ENCODE results near the gene CALML6.

CALML6 gene

GRCh38 chr1:1925437-1926345, 10.6 kb downstream of the CALML6 start:
- no peak overlapping the region for H3K27ac ChIP-seq (ENCODE audit: low read depth, low read length)
- H3K4me2 ChIP-seq (ENCODE audit: low read length), result no peak overlapping the region
- H2BK120ac ChIP-seq (ENCODE audit: insufficient read depth, low read length, poor library complexity), result no peak overlapping the region
- no peak overlapping the region for H2BK5ac ChIP-seq (ENCODE audit: low read depth, low read length, poor library complexity)
- no peak overlapping the region for H3K4me3 ChIP-seq (ENCODE audit: low read depth, low read length)
- no peak overlapping the region for H2AK5ac ChIP-seq (ENCODE audit: low read length)
- H3K9me3 ChIP-seq (ENCODE audit: insufficient read depth, low read depth, low read length), result peaks cover 7% of the 10 kb centered on the region
- no peak overlapping the region for H3K18ac ChIP-seq (ENCODE audit: low read length)
- no peak overlapping the region for H3K9ac ChIP-seq (ENCODE audit: low read length)
- H4K12ac ChIP-seq (ENCODE audit: low read depth, low read length), result no peak overlapping the region
- no peak overlapping the region for H2AFZ ChIP-seq (ENCODE audit: insufficient read depth, low read length, poor library complexity)
- H3K4me1 ChIP-seq (ENCODE audit: control insufficient read depth in 1 of 2, insufficient read depth in 2 of 2, low read length in 2 of 2), result no peaks in the 10 kb centered on the region
- no peak overlapping the region for H2BK12ac ChIP-seq (ENCODE audit: low read length)
- no peaks in the 10 kb centered on the region for H3K36me3 ChIP-seq (ENCODE audit: control insufficient read depth in 1 of 2, insufficient read depth in 2 of 2, low read length in 2 of 2)
- H3K4ac ChIP-seq (ENCODE audit: low read depth, low read length), result no peak overlapping the region
- H3K23ac ChIP-seq (ENCODE audit: low read length), result no peak overlapping the region
- DNase-seq, result no peak
- H3K14ac ChIP-seq (ENCODE audit: low read length), result no peak overlapping the region
- H3K79me1 ChIP-seq (ENCODE audit: low read length), result no peaks in the 10 kb centered on the region
- H4K8ac ChIP-seq (ENCODE audit: low read depth, low read length), result no peak overlapping the region
- H4K91ac ChIP-seq (ENCODE audit: low read depth, low read length), result no peak overlapping the region
- H3K79me2 ChIP-seq (ENCODE audit: control insufficient read depth, insufficient read depth, low read length, poor library complexity), result no peaks in the 10 kb centered on the region
- WGBS (ENCODE audit: extremely low coverage, insufficient coverage, insufficient read length), result no CpG with 5 or more reads among the region's 27 CpGs
- no peaks in the 10 kb centered on the region for H3K27me3 ChIP-seq (ENCODE audit: insufficient read depth, low read length)

DNA sequence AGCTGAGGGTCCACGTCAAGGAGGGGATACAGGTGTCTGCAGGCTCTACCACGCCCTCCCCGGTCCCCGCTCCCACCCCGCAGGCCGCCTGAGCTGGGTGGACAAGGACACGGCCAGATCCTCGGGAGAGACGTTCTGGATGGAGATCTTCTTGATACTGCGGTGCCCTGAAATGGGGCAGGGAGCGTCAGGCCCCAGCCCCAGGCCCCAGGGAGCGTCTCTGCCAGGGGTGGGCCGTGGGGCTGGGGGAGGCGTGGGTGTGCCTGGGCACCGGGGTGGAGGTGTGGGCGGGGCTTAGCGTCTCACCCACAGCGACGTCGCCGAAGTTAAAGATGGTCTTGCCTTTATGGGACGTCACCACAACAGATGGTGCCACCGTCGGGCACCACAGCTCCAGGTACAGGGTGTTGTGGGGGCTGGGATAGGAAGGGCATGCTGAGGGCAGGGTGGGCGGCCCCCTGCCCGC, 11.3 kb downstream of the CALML6 start:
- no peak for DNase-seq
- H4K12ac ChIP-seq (ENCODE audit: low read depth, low read length), result no peak overlapping the region
- H4K91ac ChIP-seq (ENCODE audit: low read depth, low read length), result no peak overlapping the region
- no peak overlapping the region for H2AFZ ChIP-seq (ENCODE audit: insufficient read depth, low read length, poor library complexity)
- H3K79me2 ChIP-seq (ENCODE audit: control insufficient read depth, insufficient read depth, low read length, poor library complexity), result no peaks in the 10 kb centered on the region
- no peak overlapping the region for H3K23ac ChIP-seq (ENCODE audit: low read length)
- no peak overlapping the region for H3K18ac ChIP-seq (ENCODE audit: low read length)
- H3K4me3 ChIP-seq (ENCODE audit: low read depth, low read length), result no peak overlapping the region
- no peak overlapping the region for H3K27ac ChIP-seq (ENCODE audit: low read depth, low read length)
- no peaks in the 10 kb centered on the region for H3K36me3 ChIP-seq (ENCODE audit: control insufficient read depth in 1 of 2, insufficient read depth in 2 of 2, low read length in 2 of 2)
- H3K79me1 ChIP-seq (ENCODE audit: low read length), result no peaks in the 10 kb centered on the region
- H3K9ac ChIP-seq (ENCODE audit: low read length), result no peak overlapping the region
- no CpG with 5 or more reads among the region's 26 CpGs for WGBS (ENCODE audit: extremely low coverage, insufficient coverage, insufficient read length)
- H2AK5ac ChIP-seq (ENCODE audit: low read length), result no peak overlapping the region
- H2BK5ac ChIP-seq (ENCODE audit: low read depth, low read length, poor library complexity), result no peak overlapping the region
- no peaks in the 10 kb centered on the region for H3K4me1 ChIP-seq (ENCODE audit: control insufficient read depth in 1 of 2, insufficient read depth in 2 of 2, low read length in 2 of 2)
- no peak overlapping the region for H3K4ac ChIP-seq (ENCODE audit: low read depth, low read length)
- no peak overlapping the region for H3K14ac ChIP-seq (ENCODE audit: low read length)
- H4K8ac ChIP-seq (ENCODE audit: low read depth, low read length), result no peak overlapping the region
- H3K4me2 ChIP-seq (ENCODE audit: low read length), result no peak overlapping the region
- no peak overlapping the region for H2BK120ac ChIP-seq (ENCODE audit: insufficient read depth, low read length, poor library complexity)
- no peak overlapping the region for H2BK12ac ChIP-seq (ENCODE audit: low read length)
- peaks cover 7% of the 10 kb centered on the region for H3K9me3 ChIP-seq (ENCODE audit: insufficient read depth, low read depth, low read length)
- H3K27me3 ChIP-seq (ENCODE audit: insufficient read depth, low read length), result no peaks in the 10 kb centered on the region

- no peak overlapping the region for H3K18ac ChIP-seq (ENCODE audit: low read length)
- no peak overlapping the region for H3K23ac ChIP-seq (ENCODE audit: low read length)
- no peak overlapping the region for H3K14ac ChIP-seq (ENCODE audit: low read length)
- no peaks in the 10 kb centered on the region for H3K79me1 ChIP-seq (ENCODE audit: low read length)
- H3K36me3 ChIP-seq (ENCODE audit: control insufficient read depth in 1 of 2, insufficient read depth in 2 of 2, low read length in 2 of 2), result no peaks in the 10 kb centered on the region
- no peak overlapping the region for H4K8ac ChIP-seq (ENCODE audit: low read depth, low read length)
- no CpG with 5 or more reads among the region's 21 CpGs for WGBS (ENCODE audit: extremely low coverage, insufficient coverage, insufficient read length)
- no peak overlapping the region for H3K4me2 ChIP-seq (ENCODE audit: low read length)
- H4K91ac ChIP-seq (ENCODE audit: low read depth, low read length), result no peak overlapping the region
- DNase-seq, result no peak
- H2AK5ac ChIP-seq (ENCODE audit: low read length), result no peak overlapping the region
- H2BK5ac ChIP-seq (ENCODE audit: low read depth, low read length, poor library complexity), result no peak overlapping the region
- no peak overlapping the region for H3K4ac ChIP-seq (ENCODE audit: low read depth, low read length)
- no peak overlapping the region for H2BK120ac ChIP-seq (ENCODE audit: insufficient read depth, low read length, poor library complexity)
- no peak overlapping the region for H2BK12ac ChIP-seq (ENCODE audit: low read length)
- H3K9ac ChIP-seq (ENCODE audit: low read length), result no peak overlapping the region
- no peak overlapping the region for H2AFZ ChIP-seq (ENCODE audit: insufficient read depth, low read length, poor library complexity)
- H4K12ac ChIP-seq (ENCODE audit: low read depth, low read length), result no peak overlapping the region
- no peaks in the 10 kb centered on the region for H3K27me3 ChIP-seq (ENCODE audit: insufficient read depth, low read length)
- H3K27ac ChIP-seq (ENCODE audit: low read depth, low read length), result no peak overlapping the region
- no peaks in the 10 kb centered on the region for H3K4me1 ChIP-seq (ENCODE audit: control insufficient read depth in 1 of 2, insufficient read depth in 2 of 2, low read length in 2 of 2)
- H3K79me2 ChIP-seq (ENCODE audit: control insufficient read depth, insufficient read depth, low read length, poor library complexity), result no peaks in the 10 kb centered on the region
- peaks cover 7% of the 10 kb centered on the region for H3K9me3 ChIP-seq (ENCODE audit: insufficient read depth, low read depth, low read length)
- H3K4me3 ChIP-seq (ENCODE audit: low read depth, low read length), result no peak overlapping the region
Observed at GRCh38 chr1:1926886-1927660, 12.0 kb downstream of the CALML6 start.

DNA sequence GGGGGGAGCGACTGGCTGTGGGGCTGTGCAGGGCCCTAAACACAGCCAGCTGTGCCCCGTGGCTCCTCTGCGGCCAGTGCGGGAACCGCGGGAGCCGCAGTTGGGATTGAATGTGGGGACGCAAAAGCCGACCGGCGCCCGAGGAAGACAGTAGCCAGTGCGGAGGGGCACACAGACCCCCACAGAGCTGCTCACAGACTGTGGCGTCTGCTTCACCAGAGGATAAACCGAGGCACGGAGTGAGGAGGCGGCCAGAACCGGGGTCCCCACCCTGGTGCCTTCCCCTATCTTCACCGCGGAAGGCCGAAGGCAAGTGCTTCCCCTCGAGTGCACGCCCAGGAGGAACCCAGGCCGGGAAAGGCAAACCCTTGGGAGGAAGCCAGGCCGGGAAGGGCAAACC, 12.7 kb downstream of the CALML6 start:
- H3K27ac ChIP-seq (ENCODE audit: low read depth, low read length), result no peak overlapping the region
- H3K36me3 ChIP-seq (ENCODE audit: control insufficient read depth in 1 of 2, insufficient read depth in 2 of 2, low read length in 2 of 2), result no peaks in the 10 kb centered on the region
- H3K4me1 ChIP-seq (ENCODE audit: control insufficient read depth in 1 of 2, insufficient read depth in 2 of 2, low read length in 2 of 2), result no peaks in the 10 kb centered on the region
- WGBS (ENCODE audit: extremely low coverage, insufficient coverage, insufficient read length), result no CpG with 5 or more reads among the region's 25 CpGs
- no peaks in the 10 kb centered on the region for H3K79me2 ChIP-seq (ENCODE audit: control insufficient read depth, insufficient read depth, low read length, poor library complexity)
- H2BK120ac ChIP-seq (ENCODE audit: insufficient read depth, low read length, poor library complexity), result no peak overlapping the region
- H3K23ac ChIP-seq (ENCODE audit: low read length), result no peak overlapping the region
- H3K4me2 ChIP-seq (ENCODE audit: low read length), result no peak overlapping the region
- H4K8ac ChIP-seq (ENCODE audit: low read depth, low read length), result no peak overlapping the region
- no peak overlapping the region for H3K4ac ChIP-seq (ENCODE audit: low read depth, low read length)
- no peak overlapping the region for H3K18ac ChIP-seq (ENCODE audit: low read length)
- no peak overlapping the region for H2BK12ac ChIP-seq (ENCODE audit: low read length)
- no peak overlapping the region for H4K91ac ChIP-seq (ENCODE audit: low read depth, low read length)
- H3K9ac ChIP-seq (ENCODE audit: low read length), result no peak overlapping the region
- H3K9me3 ChIP-seq (ENCODE audit: insufficient read depth, low read depth, low read length), result peaks cover 7% of the 10 kb centered on the region
- H2AK5ac ChIP-seq (ENCODE audit: low read length), result no peak overlapping the region
- no peak overlapping the region for H3K14ac ChIP-seq (ENCODE audit: low read length)
- H3K79me1 ChIP-seq (ENCODE audit: low read length), result no peaks in the 10 kb centered on the region
- H3K4me3 ChIP-seq (ENCODE audit: low read depth, low read length), result no peak overlapping the region
- no peak overlapping the region for H2BK5ac ChIP-seq (ENCODE audit: low read depth, low read length, poor library complexity)
- DNase-seq, result no peak
- no peaks in the 10 kb centered on the region for H3K27me3 ChIP-seq (ENCODE audit: insufficient read depth, low read length)
- H2AFZ ChIP-seq (ENCODE audit: insufficient read depth, low read length, poor library complexity), result no peak overlapping the region
- H4K12ac ChIP-seq (ENCODE audit: low read depth, low read length), result no peak overlapping the region

Data from trophoblast cell (in vitro differentiated cells and primary cell).